ENCODE data around the gene PDE4A. TPM values are rescaled to one million over a fixed set of nuclear protein-coding genes. Genes with fewer than 3 reads are reported as not detected.
A peak's percentile ranks its signal among the peaks of the same experiment; 100 is the strongest.

PDE4A gene
- total and polyA plus RNA-seq, 2 experiments from 2014 or later = 5.2 to 5.4 TPM

GRCh38 chr19:10424011-10424637 lies 3.8 kb downstream of the PDE4A start:
- Histone ChIP-seq H3F3A (replicated peaks; ENCODE audit: low read depth) (0 out of 2 replicates have a peak, but pooled peaks cover 14% of the 10 kb centered on the region), H4K20me1 (replicated peaks; ENCODE audit: insufficient read depth) (no peaks in the 10 kb centered on the region), H3K36me3 (ENCODE audit: insufficient read depth) (no peaks in the 10 kb centered on the region), H2AFZ (peak overlapping the region; percentile 94), H3K4me3 (peak overlapping the region; percentile 55), H3K9me2 (ENCODE audit: insufficient read depth) (no peaks in the 10 kb centered on the region), H3K4me2 (peak overlapping the region; percentile 94), H3K27ac (ENCODE audit: low read depth) (no peak overlapping the region), H3K4me1 (ENCODE audit: insufficient read depth) (peaks cover 11% of the 10 kb centered on the region; the same call in 1 of the 2 replicates), H3K79me2 (replicated peaks; ENCODE audit: insufficient read depth) (no peaks in the 10 kb centered on the region), H3K27me3 (ENCODE audit: insufficient read depth) (peaks cover 97% of the 10 kb centered on the region)
- peaks cover 94% of the 10 kb centered on the region for H3K27me3 Mint-ChIP-seq (ENCODE audit: insufficient read depth, low read depth, poor library complexity)
- peak; percentile 87 for DNase-seq (ENCODE audit: low spot score)
- peak; percentile 76 for ATAC-seq
- no peaks in the 10 kb centered on the region for H3K36me3 Mint-ChIP-seq (ENCODE audit: low read depth)
- peaks cover 10% of the 10 kb centered on the region; the same call in 2 of the 3 replicates for H3K4me1 Mint-ChIP-seq
- no peaks in the 10 kb centered on the region for H3K9me3 Mint-ChIP-seq
- H3K27ac Mint-ChIP-seq = no peak overlapping the region
- peak; percentile 73 to 89 for TF ChIP-seq CTCF (conservative IDR thresholded peaks at IDR 0.05; ENCODE audit: low read depth in 2 of 2)
- no peak for TF ChIP-seq POLR2AphosphoS5 (IDR thresholded peaks at IDR 0.05; ENCODE audit: low read depth)
- no peak for TF ChIP-seq REST (IDR thresholded peaks at IDR 0.05; ENCODE audit: unreplicated experiment)
- TF ChIP-seq ETS1 (IDR thresholded peaks at IDR 0.05) = no peak
- peak overlapping the region; percentile 42; the same call in 2 of the 3 replicates for H3K4me3 Mint-ChIP-seq

GRCh38 chr19:10427169-10427568 lies 6.8 kb downstream of the PDE4A start:
- Histone ChIP-seq H3K79me2 (replicated peaks; ENCODE audit: insufficient read depth) (no peaks in the 10 kb centered on the region), H3K4me1 (ENCODE audit: insufficient read depth) (peaks cover 11% of the 10 kb centered on the region; the same call in 1 of the 2 replicates), H3K27ac (ENCODE audit: low read depth) (no peak overlapping the region), H3K36me3 (ENCODE audit: insufficient read depth) (no peaks in the 10 kb centered on the region), H2AFZ (no peak overlapping the region), H3K27me3 (ENCODE audit: insufficient read depth) (peaks cover 98% of the 10 kb centered on the region), H3K9me2 (ENCODE audit: insufficient read depth) (no peaks in the 10 kb centered on the region), H3K4me3 (no peak overlapping the region), H4K20me1 (replicated peaks; ENCODE audit: insufficient read depth) (no peaks in the 10 kb centered on the region), H3K4me2 (no peak overlapping the region), H3F3A (replicated peaks; ENCODE audit: low read depth) (peaks cover 20% of the 10 kb centered on the region; the same call in 1 of the 2 replicates)
- ATAC-seq (no peak), DNase-seq (ENCODE audit: low spot score) (no peak)
- Mint-ChIP-seq H3K27me3 (ENCODE audit: insufficient read depth, low read depth, poor library complexity) (peaks cover 94% of the 10 kb centered on the region), H3K36me3 (ENCODE audit: low read depth) (peaks cover 4% of the 10 kb centered on the region; the same call in 2 of the 3 replicates), H3K4me1 (peaks cover 12% of the 10 kb centered on the region), H3K4me3 (no peak overlapping the region), H3K9me3 (peaks cover 4% of the 10 kb centered on the region; the same call in 2 of the 3 replicates), H3K27ac (no peak overlapping the region)
- no peak for TF ChIP-seq JUNB (IDR thresholded peaks at IDR 0.05; ENCODE audit: unreplicated experiment)
- TF ChIP-seq CREB1 (CRISPR knock-in tag; IDR thresholded peaks at IDR 0.05; ENCODE audit: low read depth) = no peak
- no peak for TF ChIP-seq ZNF462 (CRISPR knock-in tag; IDR thresholded peaks at IDR 0.05)
- TF ChIP-seq ZNF114 (CRISPR knock-in tag; IDR thresholded peaks at IDR 0.05) = no peak

Data from GM23338 (cell line).